COLO668 (cell line): Measurements from ENCODE around the gene SLC25A27.

Experiments
- DNase-seq: peaks from one replicate; lab custom pipeline; 2025; ENCODE audit not compliant: unreplicated experiment; lab: John Stamatoyannopoulos, UW

SLC25A27 gene

DNA sequence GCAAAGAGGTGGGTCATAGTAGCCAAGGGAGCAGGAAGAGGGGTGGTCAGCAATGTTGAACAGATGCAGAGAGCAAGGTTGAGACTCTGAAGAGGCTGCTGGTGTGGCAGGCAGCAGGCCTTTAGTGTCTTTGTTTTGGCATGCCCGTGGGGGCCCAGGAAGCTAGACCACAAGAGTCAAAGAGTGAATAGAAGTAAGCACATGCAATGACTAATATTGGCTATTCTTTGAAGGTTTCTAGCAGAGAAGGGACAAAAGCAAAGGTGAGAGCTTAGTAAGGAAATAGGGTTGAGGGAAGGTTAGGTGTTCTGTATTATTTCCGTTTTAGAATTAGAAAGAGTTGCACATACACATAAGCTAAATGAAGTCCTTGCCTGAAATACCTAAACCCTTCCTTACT lies 53.7 kb downstream of the SLC25A27 start:
- no peak for DNase-seq

DNA sequence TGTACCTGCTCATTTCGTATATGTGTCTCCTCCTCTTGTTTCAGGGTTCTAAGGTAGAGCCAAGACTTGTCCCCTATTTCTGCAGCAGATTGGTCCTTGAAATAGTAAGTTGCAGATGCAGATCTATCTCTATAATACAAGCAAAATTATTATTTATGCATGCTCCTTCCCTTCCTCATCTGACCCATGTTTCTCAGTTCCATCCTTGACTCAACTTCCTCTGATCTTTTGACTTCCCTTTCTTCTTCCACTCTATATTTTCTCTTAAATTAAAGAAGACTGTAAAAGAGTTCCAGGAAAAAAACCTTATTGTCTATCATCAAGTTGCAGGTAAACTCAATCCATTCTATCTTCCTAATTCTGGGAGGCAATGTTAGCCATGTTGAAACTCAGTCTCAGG lies 58.7 kb downstream of the SLC25A27 start:
- no peak for DNase-seq

DNA sequence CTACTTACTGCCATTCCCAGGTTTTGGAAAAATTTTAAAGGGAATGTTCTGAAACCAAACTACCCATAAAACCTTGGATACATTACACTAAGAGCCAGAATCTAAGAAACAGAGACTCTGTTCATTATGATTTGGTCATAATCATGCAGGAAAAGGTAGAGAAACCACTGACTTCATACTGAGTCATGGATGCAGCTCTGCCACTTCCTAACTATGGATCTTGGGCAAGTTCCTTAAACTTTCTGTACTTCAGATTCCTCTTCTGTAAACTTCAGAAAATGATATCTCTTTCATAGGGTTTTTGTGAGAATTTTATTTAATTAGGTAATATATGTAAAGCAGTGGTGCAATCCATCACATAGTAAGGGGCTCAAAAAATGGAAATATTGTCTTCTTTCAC lies 62.4 kb downstream of the SLC25A27 start:
- DNase-seq, result no peak

DNA sequence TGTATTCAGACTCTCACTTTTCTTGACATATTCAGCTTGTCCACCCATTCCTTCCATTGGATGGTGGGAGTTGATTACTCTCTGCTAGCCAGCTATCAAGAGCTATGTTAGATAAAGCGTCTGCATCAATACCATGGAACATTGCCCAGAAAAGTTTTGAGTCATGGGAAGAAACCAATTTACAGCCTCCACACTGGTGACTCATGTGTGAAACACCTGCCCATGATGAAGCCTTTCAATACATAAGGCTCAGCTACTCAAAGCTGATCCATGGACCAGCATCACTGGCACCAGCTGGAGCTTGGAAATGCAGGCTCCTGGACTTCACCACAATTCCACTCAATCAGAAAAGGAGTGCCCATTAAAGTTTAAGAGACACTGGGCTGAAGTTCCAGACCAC lies 66.3 kb downstream of the SLC25A27 start:
- peak; percentile 27 for DNase-seq

DNA sequence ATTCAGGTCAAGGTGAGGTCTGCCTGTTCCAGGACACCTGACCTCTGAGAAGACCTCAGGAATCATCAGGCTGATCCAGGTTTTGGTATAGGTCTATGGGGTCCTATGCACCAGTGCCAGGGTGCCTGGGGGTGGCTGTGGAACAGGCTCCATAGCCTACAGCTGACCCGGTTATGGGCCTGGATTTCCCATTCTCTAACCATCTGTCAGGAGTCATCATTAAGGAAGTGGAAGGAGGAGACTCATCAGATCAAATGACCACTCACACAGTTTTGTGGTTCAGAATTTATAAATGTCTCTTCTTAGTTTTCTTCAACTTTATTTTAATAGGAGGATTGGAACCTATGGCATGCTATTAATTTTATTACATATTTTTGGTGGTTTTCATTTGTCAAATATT lies 67.6 kb downstream of the SLC25A27 start:
- no peak for DNase-seq
